Measurements from ENCODE around the gene ZSCAN21.

ZSCAN21 gene

GRCh38 chr7:100095704-100096103, 46.1 kb downstream of the ZSCAN21 start (continued):
- no peak for TF ChIP-seq ZNF8 (CRISPR knock-in tag; IDR thresholded peaks at IDR 0.05)

DNA sequence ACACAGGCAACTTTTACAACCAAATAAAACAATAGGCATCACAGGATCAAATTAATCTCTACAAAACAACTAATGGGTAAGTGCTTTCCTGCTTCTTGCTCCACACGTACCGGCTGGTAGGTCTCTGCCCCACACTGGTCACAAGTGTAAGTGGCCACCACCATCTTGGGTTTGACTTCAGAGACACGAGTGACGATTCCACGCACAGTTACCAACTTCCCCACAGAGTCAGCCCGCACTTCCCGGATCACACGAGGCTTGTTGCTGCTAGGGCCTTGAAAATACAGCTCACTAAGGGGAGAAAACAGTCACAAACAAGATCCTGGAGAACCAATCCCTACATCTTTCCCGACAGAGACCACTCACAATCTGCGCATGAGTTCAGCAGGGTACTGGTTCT, 49.3 kb downstream of the ZSCAN21 start:
- TF ChIP-seq, protein P1, sequence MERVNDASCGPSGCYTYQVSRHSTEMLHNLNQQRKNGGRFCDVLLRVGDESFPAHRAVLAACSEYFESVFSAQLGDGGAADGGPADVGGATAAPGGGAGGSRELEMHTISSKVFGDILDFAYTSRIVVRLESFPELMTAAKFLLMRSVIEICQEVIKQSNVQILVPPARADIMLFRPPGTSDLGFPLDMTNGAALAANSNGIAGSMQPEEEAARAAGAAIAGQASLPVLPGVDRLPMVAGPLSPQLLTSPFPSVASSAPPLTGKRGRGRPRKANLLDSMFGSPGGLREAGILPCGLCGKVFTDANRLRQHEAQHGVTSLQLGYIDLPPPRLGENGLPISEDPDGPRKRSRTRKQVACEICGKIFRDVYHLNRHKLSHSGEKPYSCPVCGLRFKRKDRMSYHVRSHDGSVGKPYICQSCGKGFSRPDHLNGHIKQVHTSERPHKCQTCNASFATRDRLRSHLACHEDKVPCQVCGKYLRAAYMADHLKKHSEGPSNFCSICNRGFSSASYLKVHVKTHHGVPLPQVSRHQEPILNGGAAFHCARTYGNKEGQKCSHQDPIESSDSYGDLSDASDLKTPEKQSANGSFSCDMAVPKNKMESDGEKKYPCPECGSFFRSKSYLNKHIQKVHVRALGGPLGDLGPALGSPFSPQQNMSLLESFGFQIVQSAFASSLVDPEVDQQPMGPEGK (CRISPR knock-in tag; IDR thresholded peaks at IDR 0.05; ENCODE audit: borderline replicate concordance), result no peak
- TF ChIP-seq ZC3H10 (CRISPR knock-in tag; IDR thresholded peaks at IDR 0.05) (no peak), ISL1 (CRISPR knock-in tag; IDR thresholded peaks at IDR 0.05) (no peak), ESRRG (CRISPR knock-in tag; IDR thresholded peaks at IDR 0.05) (no peak), RARB (CRISPR knock-in tag; IDR thresholded peaks at IDR 0.05) (no peak), SNAI2 (CRISPR knock-in tag; IDR thresholded peaks at IDR 0.05) (no peak), ZNF70 (CRISPR knock-in tag; IDR thresholded peaks at IDR 0.05) (no peak), OSR1 (CRISPR knock-in tag; IDR thresholded peaks at IDR 0.05) (no peak)
- TF ChIP-seq, protein P2, sequence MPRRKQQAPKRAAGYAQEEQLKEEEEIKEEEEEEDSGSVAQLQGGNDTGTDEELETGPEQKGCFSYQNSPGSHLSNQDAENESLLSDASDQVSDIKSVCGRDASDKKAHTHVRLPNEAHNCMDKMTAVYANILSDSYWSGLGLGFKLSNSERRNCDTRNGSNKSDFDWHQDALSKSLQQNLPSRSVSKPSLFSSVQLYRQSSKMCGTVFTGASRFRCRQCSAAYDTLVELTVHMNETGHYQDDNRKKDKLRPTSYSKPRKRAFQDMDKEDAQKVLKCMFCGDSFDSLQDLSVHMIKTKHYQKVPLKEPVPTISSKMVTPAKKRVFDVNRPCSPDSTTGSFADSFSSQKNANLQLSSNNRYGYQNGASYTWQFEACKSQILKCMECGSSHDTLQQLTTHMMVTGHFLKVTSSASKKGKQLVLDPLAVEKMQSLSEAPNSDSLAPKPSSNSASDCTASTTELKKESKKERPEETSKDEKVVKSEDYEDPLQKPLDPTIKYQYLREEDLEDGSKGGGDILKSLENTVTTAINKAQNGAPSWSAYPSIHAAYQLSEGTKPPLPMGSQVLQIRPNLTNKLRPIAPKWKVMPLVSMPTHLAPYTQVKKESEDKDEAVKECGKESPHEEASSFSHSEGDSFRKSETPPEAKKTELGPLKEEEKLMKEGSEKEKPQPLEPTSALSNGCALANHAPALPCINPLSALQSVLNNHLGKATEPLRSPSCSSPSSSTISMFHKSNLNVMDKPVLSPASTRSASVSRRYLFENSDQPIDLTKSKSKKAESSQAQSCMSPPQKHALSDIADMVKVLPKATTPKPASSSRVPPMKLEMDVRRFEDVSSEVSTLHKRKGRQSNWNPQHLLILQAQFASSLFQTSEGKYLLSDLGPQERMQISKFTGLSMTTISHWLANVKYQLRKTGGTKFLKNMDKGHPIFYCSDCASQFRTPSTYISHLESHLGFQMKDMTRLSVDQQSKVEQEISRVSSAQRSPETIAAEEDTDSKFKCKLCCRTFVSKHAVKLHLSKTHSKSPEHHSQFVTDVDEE (CRISPR knock-in tag; IDR thresholded peaks at IDR 0.05), result no peak
- ATAC-seq, result no peak

GRCh38 chr7:100099452-100099851, 49.9 kb downstream of the ZSCAN21 start:
- no peak for TF ChIP-seq ZNF565 (CRISPR knock-in tag; conservative IDR thresholded peaks at IDR 0.05; ENCODE audit: low read depth)
- TF ChIP-seq RARB (CRISPR knock-in tag; IDR thresholded peaks at IDR 0.05), result no peak
- TF ChIP-seq, protein P3, sequence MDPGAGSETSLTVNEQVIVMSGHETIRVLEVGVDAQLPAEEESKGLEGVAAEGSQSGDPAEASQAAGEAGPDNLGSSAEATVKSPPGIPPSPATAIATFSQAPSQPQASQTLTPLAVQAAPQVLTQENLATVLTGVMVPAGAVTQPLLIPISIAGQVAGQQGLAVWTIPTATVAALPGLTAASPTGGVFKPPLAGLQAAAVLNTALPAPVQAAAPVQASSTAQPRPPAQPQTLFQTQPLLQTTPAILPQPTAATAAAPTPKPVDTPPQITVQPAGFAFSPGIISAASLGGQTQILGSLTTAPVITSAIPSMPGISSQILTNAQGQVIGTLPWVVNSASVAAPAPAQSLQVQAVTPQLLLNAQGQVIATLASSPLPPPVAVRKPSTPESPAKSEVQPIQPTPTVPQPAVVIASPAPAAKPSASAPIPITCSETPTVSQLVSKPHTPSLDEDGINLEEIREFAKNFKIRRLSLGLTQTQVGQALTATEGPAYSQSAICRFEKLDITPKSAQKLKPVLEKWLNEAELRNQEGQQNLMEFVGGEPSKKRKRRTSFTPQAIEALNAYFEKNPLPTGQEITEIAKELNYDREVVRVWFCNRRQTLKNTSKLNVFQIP (CRISPR knock-in tag; IDR thresholded peaks at IDR 0.05; ENCODE audit: borderline replicate concordance, low read depth), result no peak
- no peak for TF ChIP-seq SNAI2 (CRISPR knock-in tag; IDR thresholded peaks at IDR 0.05)
- no peak for TF ChIP-seq ZFP3 (CRISPR knock-in tag; IDR thresholded peaks at IDR 0.05)
- TF ChIP-seq, protein P1 (CRISPR knock-in tag; IDR thresholded peaks at IDR 0.05; ENCODE audit: borderline replicate concordance), result no peak
- TF ChIP-seq CSRNP3 (CRISPR knock-in tag; IDR thresholded peaks at IDR 0.05), result no peak
- TF ChIP-seq CSDC2 (CRISPR knock-in tag; IDR thresholded peaks at IDR 0.05), result no peak
- TF ChIP-seq PPARA (CRISPR knock-in tag; IDR thresholded peaks at IDR 0.05; ENCODE audit: borderline replicate concordance), result no peak
- TF ChIP-seq ZC3H10 (CRISPR knock-in tag; IDR thresholded peaks at IDR 0.05), result no peak
- TF ChIP-seq ISL1 (CRISPR knock-in tag; IDR thresholded peaks at IDR 0.05), result no peak
- no peak for TF ChIP-seq TOX (CRISPR knock-in tag; IDR thresholded peaks at IDR 0.05; ENCODE audit: borderline replicate concordance)
- no peak for TF ChIP-seq TCF4 (CRISPR knock-in tag; IDR thresholded peaks at IDR 0.05; ENCODE audit: borderline replicate concordance)
- TF ChIP-seq ZNF70 (CRISPR knock-in tag; IDR thresholded peaks at IDR 0.05), result no peak
- TF ChIP-seq ZFP30 (CRISPR knock-in tag; IDR thresholded peaks at IDR 0.05), result no peak
- TF ChIP-seq CREB5 (CRISPR knock-in tag; IDR thresholded peaks at IDR 0.05; ENCODE audit: low read depth), result no peak
- ATAC-seq, result no peak
